GM21367 (cell line): ENCODE measurements around the gene TMEM204.

Experiments
- ATAC-seq: cut with Tn5 transposase; IDR thresholded peaks from one replicate; pipeline ENCODE4 v1.9.1; 2021; ENCODE audit not compliant: unreplicated experiment

TMEM204 gene

GRCh38 chr16:1499756-1500464 is 33.6 kb upstream of the TMEM204 start:
- ATAC-seq, result no peak

GRCh38 chr16:1500465-1501150 is 32.9 kb upstream of the TMEM204 start:
- no peak for ATAC-seq

GRCh38 chr16:1501630-1502029 is 31.8 kb upstream of the TMEM204 start:
- ATAC-seq, result no peak

GRCh38 chr16:1502092-1503004 is 31.1 kb upstream of the TMEM204 start:
- no peak for ATAC-seq

GRCh38 chr16:1503110-1503955 is 30.1 kb upstream of the TMEM204 start:
- no peak for ATAC-seq

- no peak for ATAC-seq
These were observed 28.2 kb upstream of the TMEM204 start for GRCh38 chr16:1505073-1505844.

- ATAC-seq, result no peak
These were observed 27.6 kb upstream of the TMEM204 start for GRCh38 chr16:1505912-1506311.

- no peak for ATAC-seq
These were observed 26.8 kb upstream of the TMEM204 start for GRCh38 chr16:1506494-1507213.

GRCh38 chr16:1508494-1509187 is 24.8 kb upstream of the TMEM204 start:
- no peak for ATAC-seq

GRCh38 chr16:1509307-1510221 is 23.9 kb upstream of the TMEM204 start:
- ATAC-seq, result no peak

GRCh38 chr16:1510272-1510671 is 23.2 kb upstream of the TMEM204 start:
- no peak for ATAC-seq

- ATAC-seq, result no peak
These were observed 22.5 kb upstream of the TMEM204 start for GRCh38 chr16:1510941-1511351.

- ATAC-seq, result no peak
These were observed 21.6 kb upstream of the TMEM204 start for GRCh38 chr16:1511662-1512569.

- ATAC-seq, result no peak
These were observed 20.7 kb upstream of the TMEM204 start for GRCh38 chr16:1512774-1513173.

GRCh38 chr16:1514507-1514906 is 19.0 kb upstream of the TMEM204 start:
- no peak for ATAC-seq

GRCh38 chr16:1518626-1519135 is 14.8 kb upstream of the TMEM204 start:
- no peak for ATAC-seq
